Right forelimb (tissue), 1 donor: ENCODE results near the gene TOM1L2.
A peak's percentile ranks its signal among the peaks of the same experiment; 100 is the strongest.

Experiments used
- DNase-seq: peaks from one replicate; pipeline ENCODE4 v3.0.0-alpha.2; 2018

TOM1L2 gene

GRCh38 chr17:17893801-17894644, 78.2 kb downstream of the TOM1L2 start:
- peak; percentile 33 for DNase-seq

- DNase-seq = peak; percentile 23
Observed at GRCh38 chr17:17892731-17893130, 79.5 kb downstream of the TOM1L2 start.

GRCh38 chr17:17892009-17892408, 80.2 kb downstream of the TOM1L2 start:
- DNase-seq = peak; percentile 21

GRCh38 chr17:17890773-17891759, 81.1 kb downstream of the TOM1L2 start:
- DNase-seq = no peak

GRCh38 chr17:17889922-17890321, 82.3 kb downstream of the TOM1L2 start:
- no peak for DNase-seq

GRCh38 chr17:17888821-17889220, 83.4 kb downstream of the TOM1L2 start:
- DNase-seq = no peak

- DNase-seq = no peak
Observed at GRCh38 chr17:17888371-17888770, 83.8 kb downstream of the TOM1L2 start.

- no peak for DNase-seq
Observed at GRCh38 chr17:17887752-17888304, 84.4 kb downstream of the TOM1L2 start.

- DNase-seq = no peak
Observed at GRCh38 chr17:17886726-17887125, 85.5 kb downstream of the TOM1L2 start.

GRCh38 chr17:17886226-17886625, 86.0 kb downstream of the TOM1L2 start:
- DNase-seq = no peak

GRCh38 chr17:17884391-17885357, 87.5 kb downstream of the TOM1L2 start:
- DNase-seq = no peak

GRCh38 chr17:17883801-17884200, 88.4 kb downstream of the TOM1L2 start:
- no peak for DNase-seq

GRCh38 chr17:17882082-17882581, 90.1 kb downstream of the TOM1L2 start:
- DNase-seq = no peak

GRCh38 chr17:17880577-17881196, 91.5 kb downstream of the TOM1L2 start:
- DNase-seq = no peak

- peak; percentile 84 for DNase-seq
Observed at GRCh38 chr17:17877529-17878358, 94.5 kb downstream of the TOM1L2 start.

- no peak for DNase-seq
Observed at GRCh38 chr17:17876959-17877528, 95.2 kb downstream of the TOM1L2 start.

GRCh38 chr17:17874478-17874877, 97.7 kb downstream of the TOM1L2 start:
- no peak for DNase-seq

- no peak for DNase-seq
Observed at GRCh38 chr17:17873450-17873991, 98.7 kb downstream of the TOM1L2 start.

- DNase-seq = no peak
Observed at GRCh38 chr17:17872547-17873345, 99.5 kb downstream of the TOM1L2 start.
